Ascending aorta (tissue), 2 donors: ENCODE measurements around the gene CTAG1A. TPM values are rescaled to one million over a fixed set of nuclear protein-coding genes. Genes with fewer than 3 reads are reported as not detected.
"Not testable (repeated sequence)": the region's sequence is repeated elsewhere in the genome, so short reads cannot be mapped to it uniquely, and the experiment has no call there.

Experiments used
- DNase-seq, 2 donors: peaks; one replicate each; pipeline ENCODE4 v3.0.0-alpha.2; 2019; ENCODE audit warnings: low spot score in 2 of 2
- H3K27ac ChIP-seq, 2 donors: fragments of 200-600 bp; sonication (generic); one replicate each; pipeline ENCODE4 v1.5.1; 2016 to 2017; ENCODE audit warnings: mild to moderate bottlenecking in 1 of 2
- H3K27me3 ChIP-seq: fragments of 200-600 bp; sonication (generic); one replicate; pipeline ENCODE4 v1.5.1; 2017
- H3K36me3 ChIP-seq, 2 donors: fragments of 200-600 bp; sonication (generic); one replicate each; pipeline ENCODE4 v1.5.1; 2016
- H3K4me1 ChIP-seq, 2 donors: fragments of 200-600 bp; sonication (generic); one replicate each; pipeline ENCODE4 v1.5.1; 2016 to 2017; ENCODE audit warnings: mild to moderate bottlenecking in 1 of 2
- H3K4me3 ChIP-seq, 2 donors: fragments of 200-600 bp; sonication (generic); one replicate each; pipeline ENCODE4 v1.5.1; 2016 to 2017; ENCODE audit warnings: mild to moderate bottlenecking in 1 of 2
- H3K9me3 ChIP-seq, 2 donors: fragments of 200-600 bp; sonication (generic); one replicate each; pipeline ENCODE4 v1.5.1; 2016
- CTCF ChIP-seq, 3 experiments: fragments of 200-600 bp in 2 of 3; fragments of 450-650 bp in 1 of 3; sonication (generic) in 2 of 3; IDR thresholded peaks; one replicate each; pipeline ENCODE4 v1.5.1; 2016 to 2019; ENCODE audit warnings: antibody characterized with exemption in 3 of 3, mild to moderate bottlenecking in 1 of 3, moderate library complexity in 1 of 3
- intact Hi-C: fragments of 100-400 bp; cut with DNase I; formaldehyde crosslinking; loops from one replicate; pipeline ENCODE4 v1.15.1; 2023
- total RNA-seq: library from RNA; depleted of rRNA; stranded (reverse); fragments of >200 nt; gene quantifications from one replicate; pipeline ENCODE4 v1.1.0, GENCODE V29; 2016

Gene CTAG1A
- total RNA-seq, 1 donor from 2014 or later: not detected

GRCh38 chrX:154582994-154583393 is 1.9 kb upstream of the CTAG1A start:
- H3K36me3 ChIP-seq, H3K27ac ChIP-seq, DNase-seq, H3K4me1 ChIP-seq, H3K9me3 ChIP-seq, H3K27me3 ChIP-seq, H3K4me3 ChIP-seq, intact Hi-C loops: not testable (repeated sequence)

GRCh38 chrX:154590415-154590814 is 5.5 kb downstream of the CTAG1A start:
- DNase-seq, H3K4me1 ChIP-seq, H3K27ac ChIP-seq, H3K27me3 ChIP-seq, intact Hi-C loops, H3K36me3 ChIP-seq, H3K9me3 ChIP-seq, H3K4me3 ChIP-seq: not testable (repeated sequence)

- TF ChIP-seq CTCF (IDR thresholded peaks at IDR 0.05): no peak
- Histone ChIP-seq H3K4me1 (no peaks in the 10 kb centered on the region), H3K36me3 (no peaks in the 10 kb centered on the region), H3K9me3 (no peaks in the 10 kb centered on the region), H3K4me3 (no peak overlapping the region), H3K27ac (no peak overlapping the region), H3K27me3 (no peaks in the 10 kb centered on the region)
- intact Hi-C loops: no loop called here
- peak in 1 of 2 donors; percentile 34 for DNase-seq
These were observed 7.6 kb downstream of the CTAG1A start for GRCh38 chrX:154592505-154592904.

- H3K4me1 ChIP-seq: no peaks in the 10 kb centered on the region
- H3K4me3 ChIP-seq: no peak overlapping the region
- no peak overlapping the region for H3K27ac ChIP-seq
- H3K27me3 ChIP-seq: no peaks in the 10 kb centered on the region
- H3K36me3 ChIP-seq: no peaks in the 10 kb centered on the region
- DNase-seq: peak in 1 of 2 donors; percentile 41
- no peak for TF ChIP-seq CTCF (IDR thresholded peaks at IDR 0.05)
- intact Hi-C loops: no loop called here
- H3K9me3 ChIP-seq: no peaks in the 10 kb centered on the region
These were observed 8.3 kb downstream of the CTAG1A start for GRCh38 chrX:154593201-154593600.

- peak in 1 of 2 donors; percentile 52 for DNase-seq
- Histone ChIP-seq H3K4me1 (no peaks in the 10 kb centered on the region), H3K9me3 (no peaks in the 10 kb centered on the region), H3K27ac (no peak overlapping the region), H3K27me3 (no peaks in the 10 kb centered on the region), H3K36me3 (no peaks in the 10 kb centered on the region), H3K4me3 (no peak overlapping the region)
- TF ChIP-seq CTCF (IDR thresholded peaks at IDR 0.05): no peak
- intact Hi-C loops: no loop called here
These were observed 9.6 kb downstream of the CTAG1A start for GRCh38 chrX:154594491-154594890.

- Histone ChIP-seq H3K4me3 (no peak overlapping the region), H3K27ac (no peak overlapping the region), H3K4me1 (no peaks in the 10 kb centered on the region), H3K36me3 (no peaks in the 10 kb centered on the region), H3K27me3 (no peaks in the 10 kb centered on the region), H3K9me3 (no peaks in the 10 kb centered on the region)
- no peak for DNase-seq
- intact Hi-C loops: no loop called here
- no peak for TF ChIP-seq CTCF (IDR thresholded peaks at IDR 0.05)
These were observed 10.8 kb downstream of the CTAG1A start for GRCh38 chrX:154595559-154596249.
